NT2/D1 (cell line): ENCODE measurements around the gene CDK5R1.
A peak's percentile ranks its signal among the peaks of the same experiment; 100 is the strongest.

Experiments
- DNase-seq: peaks from one replicate; pipeline ENCODE4 v3.0.0-alpha.2; 2011; ENCODE audit warnings: low read depth, low spot score
- H3K27me3 ChIP-seq: 2 replicates; pipeline ENCODE4 v1.6.0; 2011; ENCODE audit warnings: mild to moderate bottlenecking; ENCODE audit not compliant: insufficient read length, insufficient read depth
- H3K36me3 ChIP-seq: 2 replicates; pipeline ENCODE4 v1.6.1; 2011; ENCODE audit warnings: mild to moderate bottlenecking, low read length, mixed read lengths; ENCODE audit not compliant: insufficient read depth, insufficient read length
- H3K4me1 ChIP-seq: 2 replicates; pipeline ENCODE4 v1.5.1; 2011; ENCODE audit not compliant: insufficient read depth, insufficient read length
- H3K4me3 ChIP-seq: 2 replicates; pipeline ENCODE4 v1.5.1; 2011; ENCODE audit warnings: low read depth; ENCODE audit not compliant: insufficient read length
- H3K9ac ChIP-seq: 2 replicates; pipeline ENCODE4 v1.6.0; 2011; ENCODE audit warnings: low read depth; ENCODE audit not compliant: insufficient read length
- H3K9me3 ChIP-seq: 2 replicates; pipeline ENCODE4 v1.5.1; 2011; ENCODE audit warnings: mild to moderate bottlenecking, low read length; ENCODE audit not compliant: insufficient read depth
- SUZ12 ChIP-seq: IDR thresholded peaks from 2 replicates; pipeline ENCODE4 v1.6.1; 2011; ENCODE audit not compliant: insufficient read length, insufficient read depth; ENCODE audit errors: extremely low read depth
- YY1 ChIP-seq: IDR thresholded peaks from 2 replicates; pipeline ENCODE4 v1.6.1; 2011; ENCODE audit not compliant: insufficient read length, insufficient read depth
- ZNF274 ChIP-seq: IDR thresholded peaks from 2 replicates; pipeline ENCODE4 v1.6.1; 2011; ENCODE audit warnings: mild to moderate bottlenecking, low read depth, low read length

The CDK5R1 gene

DNA sequence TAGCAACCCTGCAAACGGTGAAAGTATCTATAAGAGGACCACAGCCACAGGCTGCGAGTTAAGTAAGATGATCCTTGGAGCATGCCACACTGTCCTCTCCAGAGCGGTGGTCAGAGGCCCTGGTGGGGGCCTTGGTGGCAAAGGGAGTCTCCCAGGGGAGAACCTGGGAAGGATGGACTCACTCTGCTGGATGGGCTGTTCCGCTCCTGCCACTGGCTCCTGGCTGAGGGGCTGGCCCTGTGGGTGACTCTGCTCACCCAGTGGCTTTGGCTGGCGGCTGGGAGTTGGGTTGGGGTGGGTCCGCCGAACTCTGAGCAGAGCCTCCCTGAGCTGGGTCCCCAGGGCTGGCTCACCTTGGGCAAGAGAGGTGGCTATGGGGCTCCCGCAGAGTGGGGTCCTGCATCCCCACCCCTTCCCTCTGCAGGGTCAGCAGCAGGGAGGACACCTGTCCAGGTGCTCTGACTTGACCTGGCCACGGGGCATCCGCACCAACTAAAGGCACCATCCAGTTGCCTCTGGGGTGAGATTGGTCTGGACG is 7.3 kb downstream of the CDK5R1 start:
- Histone ChIP-seq H3K4me1 (peaks cover 13% of the 10 kb centered on the region), H3K36me3 (peaks cover 16% of the 10 kb centered on the region), H3K4me3 (no peak overlapping the region), H3K9ac (no peak overlapping the region), H3K9me3 (no peaks in the 10 kb centered on the region), H3K27me3 (no peaks in the 10 kb centered on the region)
- no peak for DNase-seq
- TF ChIP-seq SUZ12 (no peak), YY1 (no peak), ZNF274 (no peak)

DNA sequence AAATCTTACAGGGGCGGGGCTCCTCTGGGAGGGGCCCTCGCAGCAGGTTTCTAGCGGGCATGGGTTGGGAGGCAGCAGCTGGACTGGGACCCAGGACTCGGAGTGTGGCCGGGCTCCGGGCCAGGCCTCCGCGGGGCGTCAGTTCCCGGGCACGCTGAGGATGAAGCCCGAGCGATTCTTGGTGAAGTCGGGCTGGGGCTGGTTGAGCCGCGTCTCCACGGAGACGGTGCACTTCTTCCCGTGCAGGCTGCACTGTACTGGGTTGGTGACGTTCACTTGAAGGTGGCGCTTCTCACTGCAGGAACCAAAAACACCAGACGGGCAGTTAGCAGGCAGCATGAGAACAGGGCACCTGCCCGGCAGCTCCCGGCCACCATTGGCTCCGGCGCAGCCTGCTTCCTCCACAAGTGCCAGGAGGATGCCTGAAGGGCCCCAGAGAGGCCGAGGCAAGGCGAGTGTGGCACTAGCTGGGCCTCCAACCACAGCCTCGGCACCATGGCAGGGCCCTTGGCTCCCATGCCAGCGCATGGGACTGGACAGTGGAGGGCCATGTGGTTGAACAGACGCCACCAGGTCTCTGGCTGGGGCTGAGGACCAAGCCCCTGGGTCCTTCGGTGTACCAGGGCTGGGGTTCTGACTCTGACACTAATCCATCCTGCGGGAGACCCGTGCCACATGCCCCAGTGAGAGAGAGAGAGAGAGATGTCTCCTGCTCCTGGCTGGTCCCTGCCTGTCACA is 8.0 kb downstream of the CDK5R1 start:
- no peak for DNase-seq
- TF ChIP-seq ZNF274, result no peak
- TF ChIP-seq SUZ12, result no peak
- TF ChIP-seq YY1, result no peak
- peaks cover 13% of the 10 kb centered on the region for H3K4me1 ChIP-seq
- no peaks in the 10 kb centered on the region for H3K27me3 ChIP-seq
- H3K4me3 ChIP-seq, result no peak overlapping the region
- peaks cover 9% of the 10 kb centered on the region for H3K36me3 ChIP-seq
- no peak overlapping the region for H3K9ac ChIP-seq
- H3K9me3 ChIP-seq, result no peaks in the 10 kb centered on the region

- Histone ChIP-seq H3K4me1 (peaks cover 13% of the 10 kb centered on the region), H3K36me3 (peaks cover 2% of the 10 kb centered on the region), H3K9ac (peak overlapping the region; percentile 21), H3K27me3 (no peaks in the 10 kb centered on the region), H3K9me3 (no peaks in the 10 kb centered on the region), H3K4me3 (no peak overlapping the region)
- no peak for TF ChIP-seq ZNF274
- no peak for TF ChIP-seq YY1
- TF ChIP-seq SUZ12, result no peak
- DNase-seq, result no peak
Measured at GRCh38 chr17:32495359-32496231, 8.8 kb downstream of the CDK5R1 start.

GRCh38 chr17:32496395-32497073 is 9.7 kb downstream of the CDK5R1 start:
- TF ChIP-seq ZNF274 (no peak), SUZ12 (no peak), YY1 (no peak)
- no peaks in the 10 kb centered on the region for H3K9me3 ChIP-seq
- H3K4me1 ChIP-seq, result peaks cover 13% of the 10 kb centered on the region
- no peaks in the 10 kb centered on the region for H3K27me3 ChIP-seq
- DNase-seq, result no peak
- no peaks in the 10 kb centered on the region for H3K36me3 ChIP-seq
- H3K4me3 ChIP-seq, result no peak overlapping the region
- H3K9ac ChIP-seq, result no peak overlapping the region

DNA sequence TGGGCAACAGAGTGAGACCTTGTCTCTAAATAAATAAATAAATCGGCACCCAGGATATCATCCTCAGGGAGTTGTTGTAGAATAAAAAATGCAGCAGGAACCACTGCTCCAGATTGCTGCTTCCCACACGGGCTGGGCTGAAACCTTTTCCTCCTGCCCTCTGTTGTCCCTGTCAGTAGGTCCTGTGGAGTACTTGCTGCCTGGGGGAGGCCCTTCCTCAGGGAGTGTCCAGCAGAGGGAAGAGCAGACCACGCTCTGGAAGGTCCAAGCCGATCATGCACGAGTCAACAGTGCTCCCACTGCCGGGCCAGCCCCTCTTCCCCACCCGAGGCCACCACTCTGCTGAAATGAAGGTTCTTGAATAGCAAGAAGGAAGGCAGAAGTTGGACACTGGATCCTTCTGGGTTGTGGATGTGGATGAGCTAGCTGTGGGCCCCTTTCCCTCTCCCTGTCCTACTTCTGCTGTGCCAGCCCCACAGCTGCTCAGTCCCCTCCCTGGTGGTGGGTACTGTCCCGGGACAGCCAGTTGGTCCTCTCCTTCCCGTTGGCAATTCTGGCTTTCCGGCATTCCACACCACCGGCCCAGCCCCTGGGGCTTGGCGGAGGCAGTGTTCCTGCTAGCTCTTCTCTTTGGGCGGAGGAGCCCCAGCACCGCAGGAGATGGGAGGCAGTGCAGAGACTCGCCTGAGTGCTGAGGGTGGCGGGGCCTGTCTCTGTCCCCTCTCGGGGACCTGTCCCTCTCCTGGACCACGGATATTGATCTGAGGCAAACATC is 10.8 kb downstream of the CDK5R1 start:
- no peaks in the 10 kb centered on the region for H3K36me3 ChIP-seq
- no peak for TF ChIP-seq SUZ12
- TF ChIP-seq ZNF274, result no peak
- TF ChIP-seq YY1, result no peak
- H3K9ac ChIP-seq, result no peak overlapping the region
- no peak for DNase-seq
- no peaks in the 10 kb centered on the region for H3K27me3 ChIP-seq
- peaks cover 13% of the 10 kb centered on the region for H3K4me1 ChIP-seq
- H3K9me3 ChIP-seq, result no peaks in the 10 kb centered on the region
- H3K4me3 ChIP-seq, result no peak overlapping the region

GRCh38 chr17:32498391-32498790 is 11.6 kb downstream of the CDK5R1 start:
- H3K4me1 ChIP-seq, result peaks cover 14% of the 10 kb centered on the region
- TF ChIP-seq YY1 (no peak), ZNF274 (no peak), SUZ12 (no peak)
- DNase-seq, result no peak
- H3K27me3 ChIP-seq, result no peaks in the 10 kb centered on the region
- H3K4me3 ChIP-seq, result no peak overlapping the region
- no peak overlapping the region for H3K9ac ChIP-seq
- H3K36me3 ChIP-seq, result no peaks in the 10 kb centered on the region
- no peaks in the 10 kb centered on the region for H3K9me3 ChIP-seq

GRCh38 chr17:32502013-32502412 is 15.2 kb downstream of the CDK5R1 start:
- Histone ChIP-seq H3K4me1 (peaks cover 12% of the 10 kb centered on the region), H3K36me3 (no peaks in the 10 kb centered on the region), H3K9me3 (no peaks in the 10 kb centered on the region), H3K9ac (no peak overlapping the region), H3K4me3 (no peak overlapping the region), H3K27me3 (no peaks in the 10 kb centered on the region)
- no peak for DNase-seq
- TF ChIP-seq YY1, result no peak
- no peak for TF ChIP-seq SUZ12
- TF ChIP-seq ZNF274, result no peak
